Choroid plexus epithelial cell (primary cell): ENCODE results near the gene CAPN8.

Source experiments
- DNase-seq: peaks from one replicate; pipeline ENCODE4 v3.0.0-alpha.2; 2010; ENCODE audit warnings: low read depth
- H3K4me3 ChIP-seq: 2 replicates; pipeline ENCODE4 v1.5.1; 2011; ENCODE audit warnings: low read depth, mild to moderate bottlenecking, control low read depth, low read length, moderate library complexity
- CTCF ChIP-seq: conservative IDR thresholded peaks from 2 replicates; pipeline ENCODE4 v1.5.1; 2011; ENCODE audit warnings: low read depth, mild to moderate bottlenecking, control low read depth, inconsistent platforms, low read length, moderate library complexity

The CAPN8 gene

GRCh38 chr1:223512057-223512456 is 153.4 kb downstream of the CAPN8 start:
- no peak for TF ChIP-seq CTCF
- no peak overlapping the region for H3K4me3 ChIP-seq
- DNase-seq: no peak

- no peak for DNase-seq
- H3K4me3 ChIP-seq: no peak overlapping the region
- no peak for TF ChIP-seq CTCF
These were observed 156.7 kb downstream of the CAPN8 start for GRCh38 chr1:223508796-223509195.

- H3K4me3 ChIP-seq: no peak overlapping the region
- no peak for TF ChIP-seq CTCF
- peak; percentile 11 for DNase-seq
These were observed 160.8 kb downstream of the CAPN8 start for GRCh38 chr1:223504741-223505140.

- DNase-seq: no peak
- no peak overlapping the region for H3K4me3 ChIP-seq
- TF ChIP-seq CTCF: no peak
These were observed 162.2 kb downstream of the CAPN8 start for GRCh38 chr1:223503348-223503747.

GRCh38 chr1:223500560-223501425 is 164.7 kb downstream of the CAPN8 start:
- no peak for TF ChIP-seq CTCF
- peak; percentile 68 for DNase-seq
- H3K4me3 ChIP-seq: no peak overlapping the region

- no peak for TF ChIP-seq CTCF
- H3K4me3 ChIP-seq: no peak overlapping the region
These were observed 168.6 kb downstream of the CAPN8 start for GRCh38 chr1:223496883-223497282.

More at GRCh38 chr1:223496883-223497282, 168.6 kb downstream of the CAPN8 start:
- DNase-seq: no peak
